IMR-90 (cell line): ENCODE measurements around the gene STX18. TPM values are rescaled to one million over a fixed set of nuclear protein-coding genes. Genes with fewer than 3 reads are reported as not detected.

Experiments
- ATAC-seq: fragments of 200-7000 bp; cut with Tn5 transposase; 2 replicates; pipeline ENCODE4 v1.9.1; 2020; ENCODE audit warnings: low read depth, mild to moderate bottlenecking, moderate library complexity
- BruUV-seq: library from RNA; stranded (reverse); fragments of 400-500 nt; replicated peaks from 2 replicates; lab custom pipeline; 2021; lab: Mats Ljungman, UMichigan
- CTCF ChIA-PET: fragments of 300-600 bp; formaldehyde crosslinking; extraction: SDS; loops from one replicate; lab custom pipeline; 2021; ENCODE audit warnings: antibody characterized with exemption; lab: Yijun Ruan, JAX
- POLR2A ChIA-PET: fragments of 300-600 bp; sonication (Branson Sonifier 250); formaldehyde crosslinking; loops from one replicate; lab custom pipeline; 2022; ENCODE audit warnings: antibody characterized with exemption; ENCODE audit not compliant: unreplicated experiment; lab: Charles Lee
- DNase-seq: peaks from one replicate; pipeline ENCODE4 v3.0.0; 2013
- H2AFZ ChIP-seq: replicated peaks from 2 replicates; pipeline ENCODE3; 2013; ENCODE audit warnings: low read length, mild to moderate bottlenecking; ENCODE audit not compliant: poor library complexity
- H2AK5ac ChIP-seq: 2 replicates; pipeline ENCODE4 v1.6.1; 2013; ENCODE audit warnings: low read depth, low read length, inconsistent platforms
- H2AK9ac ChIP-seq: replicated peaks from 2 replicates; pipeline ENCODE3; 2013; ENCODE audit warnings: mild to moderate bottlenecking, low read depth, low read length, moderate library complexity; ENCODE audit not compliant: poor library complexity
- H2BK120ac ChIP-seq: 2 replicates; pipeline ENCODE4 v1.6.1; 2013; ENCODE audit warnings: low read depth, low read length, inconsistent platforms
- H2BK15ac ChIP-seq: 3 replicates; pipeline ENCODE4 v1.6.1; 2013; ENCODE audit warnings: low read depth, low read length, inconsistent platforms
- H2BK20ac ChIP-seq: 2 replicates; pipeline ENCODE4 v1.6.1; 2013; ENCODE audit warnings: low read depth, mild to moderate bottlenecking, inconsistent platforms, low read length, moderate library complexity
- H2BK5ac ChIP-seq: 2 replicates; pipeline ENCODE4 v1.6.1; 2013; ENCODE audit warnings: mild to moderate bottlenecking, low read depth, low read length, inconsistent platforms; ENCODE audit not compliant: poor library complexity, severe bottlenecking
- H3K14ac ChIP-seq: replicated peaks from 2 replicates; pipeline ENCODE4 v1.6.1; 2013; ENCODE audit warnings: low read depth, low read length, inconsistent platforms
- H3K18ac ChIP-seq: 2 replicates; pipeline ENCODE4 v1.6.1; 2013; ENCODE audit warnings: low read depth, low read length, control low read depth
- H3K23ac ChIP-seq: 2 replicates; pipeline ENCODE4 v1.6.1; 2013; ENCODE audit warnings: low read depth, low read length, inconsistent platforms
- H3K27ac ChIP-seq: 2 replicates; pipeline ENCODE4 v1.5.1; 2013; ENCODE audit warnings: mild to moderate bottlenecking, control low read depth, low read length; ENCODE audit not compliant: insufficient read depth
- H3K27me3 ChIP-seq: 2 replicates; pipeline ENCODE4 v1.6.1; 2013; ENCODE audit warnings: low read length; ENCODE audit not compliant: control insufficient read depth, insufficient read depth
- H3K36me3 ChIP-seq: 2 replicates; pipeline ENCODE4 v1.6.1; 2013; ENCODE audit warnings: low read length, mixed read lengths; ENCODE audit not compliant: control insufficient read depth, insufficient read depth
- H3K4ac ChIP-seq: 2 replicates; pipeline ENCODE4 v1.6.1; 2013; ENCODE audit warnings: low read depth, low read length, inconsistent platforms
- H3K4me1 ChIP-seq: 2 replicates; pipeline ENCODE4 v1.6.1; 2013; ENCODE audit warnings: low read length, mixed read lengths; ENCODE audit not compliant: control insufficient read depth, insufficient read depth
- H3K4me2 ChIP-seq: 2 replicates; pipeline ENCODE4 v1.6.1; 2013; ENCODE audit warnings: low read depth, mild to moderate bottlenecking, control low read depth, low read length, moderate library complexity
- H3K4me3 ChIP-seq: 2 replicates; pipeline ENCODE4 v1.5.1; 2013; ENCODE audit warnings: low read depth, mild to moderate bottlenecking, control low read depth, low read length, moderate library complexity; ENCODE audit not compliant: insufficient read depth
- H3K56ac ChIP-seq: 2 replicates; pipeline ENCODE4 v1.6.1; 2013; ENCODE audit warnings: low read length, inconsistent platforms; ENCODE audit not compliant: insufficient read depth; ENCODE audit errors: extremely low read depth
- H3K79me1 ChIP-seq, 2 experiments: 2 replicates each; pipeline ENCODE4 v1.6.1; 2013; ENCODE audit warnings: low read length in 2 of 2, inconsistent platforms in 1 of 2, low read depth in 1 of 2
- H3K9ac ChIP-seq: 2 replicates; pipeline ENCODE4 v1.6.1; 2013; ENCODE audit warnings: low read depth, low read length, control low read depth
- H3K9me1 ChIP-seq: 2 replicates; pipeline ENCODE4 v1.6.1; 2013; ENCODE audit warnings: low read length, inconsistent platforms; ENCODE audit not compliant: insufficient read depth
- H3K9me3 ChIP-seq: 2 replicates; pipeline ENCODE4 v1.6.1; 2013; ENCODE audit warnings: low read length; ENCODE audit not compliant: control insufficient read depth, insufficient read depth
- H4K20me1 ChIP-seq: 2 replicates; pipeline ENCODE4 v1.6.1; 2013; ENCODE audit warnings: low read length, inconsistent platforms; ENCODE audit not compliant: insufficient read depth
- H4K5ac ChIP-seq: 2 replicates; pipeline ENCODE4 v1.6.1; 2013; ENCODE audit warnings: mild to moderate bottlenecking, low read depth, low read length, control low read depth
- H4K8ac ChIP-seq, 2 experiments: 2 replicates each; pipeline ENCODE4 v1.6.1; 2013; ENCODE audit warnings: low read depth in 2 of 2, low read length in 2 of 2, control low read depth in 1 of 2, inconsistent platforms in 1 of 2
- H4K91ac ChIP-seq: 2 replicates; pipeline ENCODE4 v1.6.1; 2013; ENCODE audit warnings: low read depth, low read length, inconsistent platforms; ENCODE audit not compliant: insufficient read depth
- CHD1 ChIP-seq: IDR thresholded peaks from 2 replicates; pipeline ENCODE4 v1.6.1; 2012; ENCODE audit warnings: low read depth, low read length, improper control_type of control experiment
- MXI1 ChIP-seq: IDR thresholded peaks from 2 replicates; pipeline ENCODE4 v1.6.1; 2012; ENCODE audit warnings: low read depth, mild to moderate bottlenecking, low read length, moderate library complexity, borderline replicate concordance
- POLR2A ChIP-seq: IDR thresholded peaks from 2 replicates; pipeline ENCODE4 v1.6.1; 2012; ENCODE audit warnings: mild to moderate bottlenecking, low read depth, low read length
- RFX5 ChIP-seq: IDR thresholded peaks from 2 replicates; pipeline ENCODE4 v1.8.0; 2012; ENCODE audit warnings: low read depth, mild to moderate bottlenecking, low read length, moderate library complexity
- WGBS, 2 experiments: methylation state at CpG; one replicate each; pipeline versions ENCODE4 v1.1.5 to v1.1.7; 2013; ENCODE audit warnings: missing lambda C conversion rate in 2 of 2; ENCODE audit not compliant: insufficient read length in 1 of 2; ENCODE audit errors: extremely low coverage in 2 of 2; 5-methylcytosine and 5-hydroxymethylcytosine counted together
- dilution Hi-C: fragments of 300-500 bp; cut with HindIII; formaldehyde crosslinking; loops from one replicate; pipeline ENCODE4 v1.14.3; 2018; ENCODE audit warnings: low sequenced_read_pairs; ENCODE audit not compliant: unreplicated experiment
- in situ Hi-C: fragments of 300-500 bp; cut with MboI; formaldehyde crosslinking; loops from 3 replicates; pipeline ENCODE4 v1.14.3; 2019; ENCODE audit warnings: low sequenced_read_pairs, inconsistent platforms, mixed read lengths
- intact Hi-C: fragments of 100-400 bp; cut with micrococcal nuclease; formaldehyde crosslinking; loops from 2 replicates; pipeline ENCODE4 v1.10.0; 2022
- polyA plus RNA-seq, 3 experiments: library from polyadenylated mRNA; depleted of rRNA; stranded (reverse); fragments of >200 nt; gene quantifications; 2 replicates each; pipeline ENCODE4 v1.2.3, GENCODE V29; 2012; ENCODE audit warnings: low replicate concordance in 1 of 3
- total RNA-seq: library from RNA; depleted of rRNA; stranded (reverse); fragments of >200 nt; gene quantifications from 2 replicates; pipeline ENCODE4 v1.2.3, GENCODE V29; 2012

STX18 gene
- total and polyA plus RNA-seq, 2 of the 4 experiments (the other 2 are of a cell fraction), result 20.1 to 23.4 TPM

GRCh38 chr4:4416981-4417380 lies 124.9 kb downstream of the STX18 start:
- DNase-seq (no peak), ATAC-seq (no peak)
- Histone ChIP-seq H3K18ac (no peak overlapping the region), H3K4ac (no peak overlapping the region), H3K9ac (no peak overlapping the region), H2BK15ac (no peak overlapping the region), H2BK120ac (no peak overlapping the region), H4K8ac (no peak overlapping the region), H2AK9ac (no peak overlapping the region), H4K20me1 (no peaks in the 10 kb centered on the region), H2AK5ac (no peak overlapping the region), H3K56ac (no peak overlapping the region), H3K4me2 (no peak overlapping the region), H3K4me1 (no peaks in the 10 kb centered on the region), H2BK20ac (no peak overlapping the region), H4K91ac (no peak overlapping the region), H4K5ac (no peak overlapping the region), H2AFZ (no peak overlapping the region), H2BK5ac (no peak overlapping the region), H3K23ac (no peak overlapping the region), H3K9me3 (no peaks in the 10 kb centered on the region), H3K14ac (no peak overlapping the region), H3K9me1 (0 out of 2 replicates have a peak, but pooled peaks cover 4% of the 10 kb centered on the region), H3K79me1 (no peaks in the 10 kb centered on the region), H3K36me3 (peaks cover 38% of the 10 kb centered on the region), H3K27me3 (no peaks in the 10 kb centered on the region), H3K27ac (no peak overlapping the region), H3K4me3 (no peak overlapping the region)
- dilution Hi-C loops, result no loop called here
- WGBS, 2 experiments, result 60% methylated on average over 1 of the region's 11 CpGs; no CpG with 5 or more reads in 1 of the 2 experiments
- TF ChIP-seq POLR2A (no peak), MXI1 (no peak), RFX5 (no peak), CHD1 (no peak)
- ChIA-PET POLR2A (no interaction called here), CTCF (no interaction called here)
- in situ Hi-C loops, result no loop called here
- intact Hi-C loops, result no loop called here
- no TSS peak for BruUV-seq
